K562 (cell line): ENCODE results near the gene TFF3. TPM values are rescaled to one million over a fixed set of nuclear protein-coding genes. Genes with fewer than 3 reads are reported as not detected.

Experiments used
- ATAC-seq: fragments of 200-7000 bp; cut with Tn5 transposase; 3 replicates; pipeline ENCODE4 v1.9.1; 2020; ENCODE audit warnings: moderate library complexity
- BruUV-seq: library from RNA; stranded (reverse); fragments of 400-500 nt; replicated peaks from 2 replicates; lab custom pipeline; 2021; lab: Mats Ljungman, UMichigan
- CTCF ChIA-PET: fragments of 300-600 bp; formaldehyde crosslinking; extraction: SDS; loops from one replicate; lab custom pipeline; 2021; ENCODE audit warnings: low intra/inter-chr PET ratio; lab: Yijun Ruan, JAX
- POLR2A ChIA-PET: fragments of 300-600, 350-650 bp; sonication (Branson Sonifier 250); formaldehyde crosslinking; extraction: SDS; loops from one replicate; lab custom pipeline; 2021; ENCODE audit warnings: antibody characterized with exemption, inconsistent platforms; lab: Yijun Ruan, JAX
- DNase-seq, 4 experiments: peaks; one replicate each; pipeline versions ENCODE4 v3.0.0 to v3.0.0-alpha.2; 2011 to 2018; ENCODE audit warnings: low spot score in 3 of 4, mixed read lengths in 3 of 4; ENCODE audit errors: extremely low read depth in 1 of 4
- FAIRE-seq: peaks from 2 replicates; lab custom pipeline; 2011; peaks lifted over from hg19 to GRCh38; lab: Jason Lieb, UNC
- H2AFZ ChIP-seq: 2 replicates; pipeline ENCODE4 v1.6.0; 2011; ENCODE audit warnings: low read depth, low read length, control low read depth, inconsistent platforms
- H3K27ac ChIP-seq: fragments of 200-600 bp; 3 replicates; pipeline ENCODE4 v1.8.0; 2011; ENCODE audit warnings: low read depth, mild to moderate bottlenecking, control low read depth, inconsistent platforms, low read length, moderate library complexity, mixed read lengths; ENCODE audit errors: extremely low read depth
- H3K27me3 ChIP-seq, 2 experiments: fragments of 300-600 bp in 1 of 2; 2 replicates in 1 of 2; 3 replicates in 1 of 2; pipeline versions ENCODE4 v1.6.0 to v1.8.0; 2011; ENCODE audit warnings: inconsistent platforms in 2 of 2, low read length in 2 of 2, mild to moderate bottlenecking in 1 of 2, mixed read lengths in 1 of 2, moderate library complexity in 1 of 2; ENCODE audit not compliant: control insufficient read depth in 2 of 2, insufficient read depth in 2 of 2
- H3K36me3 ChIP-seq: fragments of 300-600 bp; 3 replicates; pipeline ENCODE4 v1.8.0; 2011; ENCODE audit warnings: mild to moderate bottlenecking, low read length, inconsistent platforms; ENCODE audit not compliant: control insufficient read depth, insufficient read depth
- H3K4me1 ChIP-seq, 2 experiments: fragments of 200-600 bp in 1 of 2; replicated peaks in 1 of 2; 2 replicates in 1 of 2; 3 replicates in 1 of 2; pipeline versions ENCODE4 v1.5.1 to v1.8.0; 2011; ENCODE audit warnings: inconsistent platforms in 2 of 2, low read length in 2 of 2, mild to moderate bottlenecking in 1 of 2, mixed read lengths in 1 of 2, moderate library complexity in 1 of 2; ENCODE audit not compliant: control insufficient read depth in 2 of 2, insufficient read depth in 2 of 2
- H3K4me2 ChIP-seq: 2 replicates; pipeline ENCODE4 v1.6.1; 2011; ENCODE audit warnings: low read length, control low read depth, inconsistent platforms, mixed read lengths; ENCODE audit not compliant: insufficient read depth
- H3K4me3 ChIP-seq: fragments of 200-600 bp; sonication (generic), shearing (Covaris generic); 2 replicates; pipeline ENCODE4 v1.5.1; 2016; ENCODE audit warnings: control low read depth, inconsistent platforms
- H3K79me2 ChIP-seq: fragments of 200-600 bp; 3 replicates; pipeline ENCODE4 v1.8.0; 2011; ENCODE audit warnings: low read length, inconsistent platforms; ENCODE audit not compliant: control insufficient read depth, insufficient read depth
- H3K9ac ChIP-seq, 2 experiments: 2 replicates each; pipeline versions ENCODE4 v1.6.0 to v1.6.1; 2011; ENCODE audit warnings: low read depth in 2 of 2, low read length in 2 of 2, control low read depth in 1 of 2, inconsistent platforms in 1 of 2, mild to moderate bottlenecking in 1 of 2, mixed read lengths in 1 of 2; ENCODE audit not compliant: insufficient read depth in 1 of 2
- H3K9me1 ChIP-seq: one replicate; pipeline ENCODE4 v1.6.0; 2011; ENCODE audit warnings: inconsistent platforms, mild to moderate bottlenecking, low read length, moderate library complexity; ENCODE audit not compliant: control insufficient read depth, insufficient read depth
- H3K9me3 ChIP-seq: replicated peaks from 2 replicates; pipeline ENCODE4 v1.5.1; 2011; ENCODE audit warnings: low read depth, low read length, inconsistent platforms; ENCODE audit not compliant: control insufficient read depth, insufficient read depth
- H4K20me1 ChIP-seq: replicated peaks from 2 replicates; pipeline ENCODE4 v1.6.1; 2011; ENCODE audit warnings: low read length, inconsistent platforms, mixed read lengths; ENCODE audit not compliant: control insufficient read depth, insufficient read depth
- MLLT1 ChIP-seq, 2 experiments: fragments of 450-650 bp; IDR thresholded peaks; 2 replicates each; pipeline ENCODE4 v1.6.1; 2016
- ZKSCAN1 ChIP-seq: fragments of 150-350 bp; IDR thresholded peaks from 2 replicates; pipeline ENCODE4 v1.6.1; 2016; ENCODE audit warnings: low read depth, low read length
- WGBS: fragments of 100-300 bp; shearing (Covaris generic); methylation state at CpG from one replicate; pipeline ENCODE4 v1.1.6; 2016; ENCODE audit warnings: low coverage, mixed read lengths; ENCODE audit not compliant: insufficient coverage; ENCODE audit errors: missing lambda C conversion rate; 5-methylcytosine and 5-hydroxymethylcytosine counted together
- in situ Hi-C: fragments of 300-500 bp; cut with MboI; formaldehyde crosslinking; loops from 4 replicates; pipeline ENCODE4 v1.15.0; 2018; ENCODE audit warnings: inconsistent platforms, mixed read lengths
- intact Hi-C: fragments of 100-400 bp; cut with micrococcal nuclease; formaldehyde crosslinking; loops from 2 replicates; pipeline ENCODE4 v1.14.2; 2022
- polyA plus RNA-seq, 8 experiments: library from polyadenylated mRNA; depleted of rRNA in 4 of 8; stranded (reverse) in 5 of 8; unstranded in 3 of 8; fragments of >200 nt; fragmentation: Nextera tagmentation in 2 of 8; fragmentation: Illumina TruSeq in 1 of 8; extraction: Ambion mirVana in 2 of 8; extraction: Trizol in 1 of 8; gene quantifications; 2 replicates each; pipeline versions ENCODE4 v1.2.1 to v1.2.3, GENCODE V29; 2011 to 2014; ENCODE audit warnings: inconsistent platforms in 1 of 8, missing spikeins in 1 of 8
- total RNA-seq, 7 experiments: library from RNA; depleted of rRNA in 6 of 7; stranded (reverse); fragments of >200 nt in 6 of 7; fragmentation: Illumina TruSeq in 2 of 7; extraction: Trizol in 2 of 7; gene quantifications; 2 replicates each; pipeline versions ENCODE4 v1.2.1 to v1.2.3, GENCODE V29; 2011 to 2021; ENCODE audit warnings: low replicate concordance in 1 of 7

TFF3 gene
- total and polyA plus RNA-seq, 9 of the 15 experiments (the other 6 are each of a cell fraction or from before 2014, with no cell fraction given): 0.78 TPM; not detected in 8

GRCh38 chr21:42272109-42272962 is 42.9 kb downstream of the TFF3 start:
- no peak overlapping the region for H3K27ac ChIP-seq
- intact Hi-C loops: no loop called here
- CTCF ChIA-PET: interaction anchor here (0.6 kb wide), 1 partner anchor 201 kb away, joined by 3 read pairs; the partner anchor contains the start of gene UMODL1
- under 1% methylated on average over 15 of the region's 15 CpGs for WGBS
- H3K4me2 ChIP-seq: no peak overlapping the region
- peaks cover 12% of the 10 kb centered on the region; the same call in 1 of the 2 replicates for H4K20me1 ChIP-seq
- DNase-seq (no peak), FAIRE-seq (no peak), ATAC-seq (peak; percentile 27; the same call in 2 of the 3 replicates)
- TF ChIP-seq ZKSCAN1 (peak; percentile 85; the same call in 1 of the 2 replicates), MLLT1 (IDR thresholded peaks at IDR 0.05) (no peak)
- H2AFZ ChIP-seq: no peak overlapping the region
- peaks cover 0 to 5% of the 10 kb centered on the region in 2 experiments; a peak in 1 of 5 replicates for H3K4me1 ChIP-seq
- no peak overlapping the region for H3K4me3 ChIP-seq
- H3K9me1 ChIP-seq: peaks cover 2% of the 10 kb centered on the region
- in situ Hi-C loops: no loop called here
- H3K36me3 ChIP-seq: no peaks in the 10 kb centered on the region
- H3K9me3 ChIP-seq: no peaks in the 10 kb centered on the region
- H3K9ac ChIP-seq: no peak overlapping the region
- peaks cover 33 to 71% of the 10 kb centered on the region in 2 experiments for H3K27me3 ChIP-seq
- no TSS peak for BruUV-seq
- no peaks in the 10 kb centered on the region for H3K79me2 ChIP-seq
- POLR2A ChIA-PET: interaction anchor here (1.0 kb wide), 2 partner anchors 10 to 15 kb away, joined by 3 to 4 read pairs; no protein-coding TSS in a partner anchor
